ENCODE results near the gene ACTL7B.

- no peak for TF ChIP-seq EZH2 (IDR thresholded peaks at IDR 0.05; ENCODE audit: borderline replicate concordance, control insufficient read depth, low read depth, low read length)
- no peak for TF ChIP-seq JUND (IDR thresholded peaks at IDR 0.05; ENCODE audit: low read depth, low read length)
- TF ChIP-seq MEF2A (IDR thresholded peaks at IDR 0.05; ENCODE audit: insufficient read depth, low read depth, low read length) = no peak
- TF ChIP-seq FOXK2 (IDR thresholded peaks at IDR 0.05) = no peak
- TF ChIP-seq CTCF (IDR thresholded peaks at IDR 0.05 in 2 of 3, conservative IDR thresholded peaks at IDR 0.05 in 1 of 3; ENCODE audit: control insufficient read depth in 2 of 3, extremely low read depth in 1 of 3, insufficient read depth in 1 of 3, low read depth in 3 of 3, low read length in 3 of 3) = no peak
- no peak for TF ChIP-seq CHD2 (IDR thresholded peaks at IDR 0.05; ENCODE audit: borderline replicate concordance, low read depth, low read length)
- TF ChIP-seq POLR2AphosphoS5 (IDR thresholded peaks at IDR 0.05; ENCODE audit: low read length) = no peak
- no peak for TF ChIP-seq JUNB (IDR thresholded peaks at IDR 0.05)
- no peak for TF ChIP-seq ATF2 (IDR thresholded peaks at IDR 0.05; ENCODE audit: low read length)
- TF ChIP-seq MTA3 (IDR thresholded peaks at IDR 0.05; ENCODE audit: borderline replicate concordance, low read length) = no peak
These were observed 20.0 kb downstream of the ACTL7B start for GRCh38 chr9:108835831-108836230.
